Adrenal gland (tissue), 19 donors: ENCODE measurements around the gene SSTR3. TPM values are rescaled to one million over a fixed set of nuclear protein-coding genes. Genes with fewer than 3 reads are reported as not detected.

Experiments used
- DNase-seq, 7 donors: peaks; one replicate each; pipeline ENCODE4 v3.0.0-alpha.2; 2019 to 2020
- H3K27ac ChIP-seq, 5 donors: fragments of 200-600 bp; sonication (generic) in 4 of 5; 1 replicate in 3 of 5; 2 replicates in 2 of 5; pipeline versions ENCODE4 v1.5.1 to v1.8.0; 2016 to 2020; ENCODE audit warnings: mild to moderate bottlenecking in 1 of 5
- H3K27me3 ChIP-seq: fragments of 200-600 bp; 2 replicates; pipeline ENCODE4 v1.8.0; 2021
- H3K36me3 ChIP-seq, 2 donors: fragments of 200-600 bp; replicated peaks in 1 of 2; 1 replicate in 1 of 2; 2 replicates in 1 of 2; pipeline versions ENCODE4 v1.5.1 to v1.8.0; 2018 to 2022
- H3K4me1 ChIP-seq, 2 donors: fragments of 200-600 bp; replicated peaks in 1 of 2; 1 replicate in 1 of 2; 2 replicates in 1 of 2; pipeline versions ENCODE4 v1.5.1 to v1.8.0; 2018 to 2021
- H3K4me3 ChIP-seq, 4 donors: fragments of 200-600 bp; sonication (generic) in 3 of 4; one replicate each; pipeline ENCODE4 v1.5.1; 2016 to 2018
- H3K9me3 ChIP-seq, 3 donors: fragments of 200-600 bp; sonication (generic) in 1 of 3; replicated peaks in 1 of 3; 1 replicate in 2 of 3; 2 replicates in 1 of 3; pipeline versions ENCODE4 v1.5.1 to v1.8.0; 2016 to 2021
- CTCF ChIP-seq, 6 experiments: fragments of 450-650 bp in 4 of 6; fragments of 200-600 bp in 2 of 6; sonication (generic) in 1 of 6; IDR thresholded peaks; 1 replicate in 5 of 6; 2 replicates in 1 of 6; pipeline versions ENCODE4 v1.5.1 to v1.8.0; 2016 to 2021; ENCODE audit warnings: antibody characterized with exemption in 6 of 6, mild to moderate bottlenecking in 2 of 6, moderate library complexity in 1 of 6
- POLR2A ChIP-seq, 2 donors: fragments of 450-650 bp; IDR thresholded peaks; one replicate each; pipeline ENCODE4 v1.6.1; 2017; ENCODE audit warnings: antibody characterized with exemption in 2 of 2, mild to moderate bottlenecking in 2 of 2, moderate library complexity in 1 of 2
- WGBS, 4 donors: extraction: QIAGEN DNeasy Blood & Tissue Kit in 2 of 4; methylation state at CpG; one replicate each; pipeline versions ENCODE4 v1.1.5 to v1.1.7; 2013 to 2017; 5-methylcytosine and 5-hydroxymethylcytosine counted together
- intact Hi-C, 2 donors: fragments of 100-400 bp; cut with DNase I; formaldehyde crosslinking; loops; one replicate each; pipeline versions ENCODE4 v1.14.1 to v1.15.0; 2022 to 2023
- long read RNA-seq, 10 donors: library from polyadenylated mRNA in 3 of 10; unstranded in 2 of 10; stranded (forward) in 1 of 10; transcript quantifications; one replicate each; pipeline ENCODE4 v2.0.0 and lab custom pipeline, GENCODE V29; 2021 to 2026
- polyA plus RNA-seq, 3 donors: library from polyadenylated mRNA; stranded (reverse); fragments of 200-250 nt in 2 of 3; fragments of 350-450 nt in 1 of 3; fragmentation: Illumina TruSeq in 1 of 3; extraction: RNeasy Lipid Tissue Mini Kit (QIAGEN cat#74804) in 1 of 3; gene quantifications; one replicate each; pipeline ENCODE4 v1.2.3, GENCODE V29; 2013 to 2014
- total RNA-seq, 9 donors: library from RNA; depleted of rRNA in 4 of 9; stranded (reverse); fragments of >200 nt in 4 of 9; fragments of 120-200 nt in 1 of 9; fragmentation: NEBNext Ultra II Directional in 1 of 9; extraction: Animal tissue kit (Norgen Biotek cat#: 25700) in 1 of 9; gene quantifications; one replicate each; pipeline versions ENCODE4 v1.1.0 to v1.2.4, GENCODE V29; 2013 to 2023
- donor health status: healthy with polysubstance abuse.
- donor health status: Bipolar disorder and iron deficiency.
- donor health status: DM: yes; HTN: yes; CAD: no.
- donor health status: DM: no; HTN: no; CAD: no.
- donor health status: DM: no; HTN: no; CAD: no.
- donor health status: DM: yes; HTN: yes; CAD: no.

Gene SSTR3
- total RNA-seq (1 to 10 TPM in 1 of 9 donors, under 1 TPM in 7, not detected in 1; 0.28 to 2.0 (median 0.46) TPM), polyA plus RNA-seq (1 to 10 TPM in 2 of 3 donors, under 1 TPM in 1; 0.34 to 1.2 (median 1.0) TPM)
- long read RNA-seq, donor 1 = 0 reads
- long read RNA-seq, donor 2 = 0 reads
- long read RNA-seq, donor 3 = 0 reads
- long read RNA-seq, donor 4 = 0 reads
- long read RNA-seq, donor 5 = 0 reads
- long read RNA-seq, donor 6 = 0 reads
- long read RNA-seq, donor 7 = 0 reads
- long read RNA-seq, donor 8 = 0 reads
- long read RNA-seq, donor 9 = 0 reads
- long read RNA-seq, donor 10 = 0 reads

DNA sequence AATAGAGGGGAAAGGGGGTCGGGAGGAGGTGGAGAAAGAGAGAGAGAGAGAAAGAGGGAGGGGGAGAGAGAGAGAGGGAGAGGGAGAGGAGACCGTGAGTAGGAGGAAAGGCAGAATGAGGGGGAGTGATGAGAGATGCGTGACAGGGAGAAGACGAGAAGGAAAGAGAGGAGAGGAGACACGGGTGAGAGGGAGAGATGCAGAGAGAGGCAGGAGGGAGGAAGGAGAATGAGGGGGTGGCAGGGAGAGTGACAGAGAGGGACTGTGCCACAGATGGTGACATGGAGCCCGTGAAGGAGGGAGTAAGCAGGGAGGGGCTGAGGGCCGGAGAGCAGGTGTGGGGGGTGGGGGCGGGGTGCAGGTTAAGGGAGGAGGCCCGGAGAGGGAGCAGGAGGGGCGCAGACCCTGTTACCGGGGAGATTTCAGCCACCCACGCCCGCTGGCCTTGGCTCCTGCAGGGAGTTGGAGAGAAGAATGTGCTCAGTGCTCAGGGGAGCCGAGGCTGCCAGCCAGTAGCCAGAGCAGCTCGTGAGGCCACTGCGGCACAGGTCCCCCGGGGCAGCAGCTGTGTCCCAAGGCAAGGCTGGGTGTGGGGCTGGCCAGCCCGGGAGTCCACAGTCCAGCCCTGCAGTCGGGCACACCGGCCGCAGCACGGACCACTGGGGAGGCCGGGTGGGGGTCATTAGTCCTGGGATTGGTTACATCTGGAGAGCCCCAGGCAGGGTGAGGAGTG lies at the start of gene SSTR3:
SSTR3 (minus strand) TSS at position 304 of the 733 bp plus-strand sequence. CDS start 4,674 bp downstream, outside the sequence.
- DNase-seq = peak in 6 of 7 donors; percentile 53 to 76 (median 66)
- TF ChIP-seq CTCF (IDR thresholded peaks at IDR 0.05) (no peak), POLR2A (IDR thresholded peaks at IDR 0.05) (peak in 1 of 2 donors; percentile 20)
- Histone ChIP-seq H3K36me3 (no peaks in the 10 kb centered on the region), H3K4me3 (no peak within 1 kb of the TSS), H3K4me1 (peaks cover 0 to 6% of the 10 kb centered on the region in 2 donors), H3K27ac (no peak within 1 kb of the TSS), H3K27me3 (no peaks in the 10 kb centered on the region), H3K9me3 (no peaks in the 10 kb centered on the region)
- WGBS, 4 donors = 16 to 25% (median 18%) methylated on average over 18 to 23 of the region's 23 CpGs
- intact Hi-C loops = no loop called here

- Histone ChIP-seq H3K27me3 (peaks cover 6% of the 10 kb centered on the region), H3K36me3 (no peaks in the 10 kb centered on the region), H3K4me1 (no peaks in the 10 kb centered on the region), H3K27ac (no peak overlapping the region), H3K4me3 (no peak overlapping the region), H3K9me3 (peaks cover 0 to 6% (median 0%) of the 10 kb centered on the region in 3 donors)
- 21 to 25% (median 21%) methylated on average over 14 of the region's 14 CpGs for WGBS, 4 donors
- no peak for TF ChIP-seq POLR2A (IDR thresholded peaks at IDR 0.05)
- TF ChIP-seq CTCF (IDR thresholded peaks at IDR 0.05) = peak; percentile 75 to 91 (median 81)
- intact Hi-C loops = loop anchor here in 1 of 2 donors (5.0 kb wide), 1 partner anchor 196 kb away; no protein-coding TSS in a partner anchor
- DNase-seq = peak; percentile 58 to 79 (median 68)
Observed at GRCh38 chr22:37260901-37261336, 48.6 kb upstream of the SSTR3 start.

DNA sequence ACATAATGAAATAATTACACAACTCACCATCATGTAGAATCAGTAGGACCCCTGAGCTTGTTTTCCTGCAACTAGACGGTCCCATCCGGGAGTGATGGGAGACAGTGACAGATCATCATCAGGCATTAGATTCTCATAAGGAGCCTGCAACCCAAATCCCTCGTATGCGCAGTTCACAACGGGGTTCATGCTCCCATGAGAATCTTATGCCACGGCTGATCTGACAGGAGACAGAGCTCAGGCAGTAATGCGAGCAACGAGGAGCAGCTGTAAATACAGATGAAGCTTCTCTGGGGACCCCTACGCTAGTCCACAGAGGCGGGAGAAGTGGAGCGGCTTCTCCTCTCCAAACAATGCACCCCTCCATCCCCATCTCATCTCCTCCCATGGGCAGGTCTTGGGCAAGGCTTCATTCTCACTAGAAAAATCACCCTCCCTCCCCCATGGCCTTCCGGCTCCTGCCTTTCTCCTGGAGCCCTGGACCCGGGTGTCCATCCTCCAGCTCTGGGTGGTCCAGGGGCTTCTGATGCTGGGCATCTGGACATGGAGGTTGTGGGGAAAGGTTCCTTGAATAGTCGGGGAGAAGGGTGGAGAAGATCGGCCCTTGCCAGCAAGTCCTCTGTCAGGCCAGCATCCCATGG lies 48.0 kb upstream of the SSTR3 start:
- Histone ChIP-seq H3K9me3 (peaks cover 0 to 6% (median 0%) of the 10 kb centered on the region in 3 donors), H3K36me3 (no peaks in the 10 kb centered on the region), H3K27ac (no peak overlapping the region), H3K27me3 (peaks cover 6% of the 10 kb centered on the region), H3K4me3 (no peak overlapping the region), H3K4me1 (no peaks in the 10 kb centered on the region)
- 54 to 64% (median 57%) methylated on average over 13 to 15 of the region's 15 CpGs for WGBS, 4 donors
- intact Hi-C loops = loop anchor here in 1 of 2 donors (5.0 kb wide), 1 partner anchor 197 kb away; no protein-coding TSS in a partner anchor
- TF ChIP-seq POLR2A (IDR thresholded peaks at IDR 0.05) = no peak
- TF ChIP-seq CTCF (IDR thresholded peaks at IDR 0.05) = no peak
- DNase-seq = peak in 1 of 7 donors; percentile 2
